Stimulated activated CD4-positive, alpha-beta T cell treated with anti-CD3 and anti-CD28 coated beads, Interleukin-12 subunit alpha, Interleukin-12 subunit beta, amount 100 ng/mL, for 48 hours (primary cell): ENCODE results near the gene SLAMF8.

Experiments used
- DNase-seq, 3 donors: peaks; one replicate each; pipeline ENCODE4 v3.0.0-alpha.2; 2020; ENCODE audit warnings: low read depth in 2 of 3, low spot score in 1 of 3

The SLAMF8 gene

DNA sequence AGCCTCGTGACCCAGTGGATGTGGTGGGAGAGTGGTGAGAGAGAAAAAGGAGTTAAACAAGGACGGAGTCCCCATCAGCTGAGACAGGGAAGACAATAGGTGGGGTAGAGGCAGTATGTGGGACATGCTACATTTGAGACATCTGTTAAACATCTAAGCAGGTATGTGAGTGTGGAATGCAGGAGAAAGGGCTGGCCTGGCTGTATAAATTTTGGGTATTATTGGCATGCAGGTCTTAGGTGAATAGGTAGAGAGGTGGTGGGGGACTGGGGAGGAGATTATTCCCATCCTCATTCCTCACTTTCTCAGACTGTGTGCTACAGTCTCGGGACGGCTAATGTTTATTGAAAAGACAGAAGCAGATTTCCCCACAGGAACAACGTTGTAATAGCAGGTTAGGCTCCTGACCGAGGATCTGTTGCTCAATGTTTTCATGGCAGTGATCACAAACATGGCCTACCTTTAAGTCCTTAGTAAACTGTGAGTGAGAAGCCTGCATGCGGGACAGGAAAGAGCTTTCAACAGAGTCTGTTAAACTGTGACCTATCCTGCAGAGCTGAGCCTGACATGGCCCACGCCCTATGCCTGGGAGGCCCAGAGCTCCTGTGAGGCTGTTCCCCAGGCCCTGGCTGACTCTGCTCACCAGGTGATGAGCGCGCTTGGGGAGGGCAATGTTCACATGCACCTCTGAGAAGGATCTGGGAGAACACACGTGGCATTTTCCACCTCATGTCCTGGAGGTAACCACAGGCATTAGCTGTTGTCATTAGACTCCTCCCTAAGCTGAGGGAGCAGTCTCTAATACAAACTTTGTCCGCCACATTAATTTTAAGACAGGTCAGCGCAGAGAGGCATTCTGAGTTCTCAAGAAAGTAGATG is 19.3 kb downstream of the SLAMF8 start:
- DNase-seq: no peak

DNA sequence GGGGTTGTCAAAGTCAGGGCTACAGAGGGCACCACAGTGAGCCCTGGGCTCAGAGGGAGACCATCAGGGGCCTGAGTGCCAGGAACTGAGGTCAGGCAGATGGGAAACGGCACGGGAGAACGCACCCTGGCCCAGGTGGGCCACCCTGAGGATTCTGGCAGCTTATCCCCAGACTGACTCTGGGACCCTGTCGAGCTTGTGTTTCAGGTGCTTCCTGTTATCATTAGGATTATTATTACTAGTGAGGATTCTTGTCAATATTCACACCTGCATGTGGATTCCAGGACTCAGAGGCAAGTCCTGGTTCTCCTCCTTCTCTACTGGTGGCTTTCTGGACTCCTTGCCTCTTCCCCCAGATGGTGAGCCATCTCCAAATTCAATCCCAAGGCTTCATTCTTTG is 20.6 kb downstream of the SLAMF8 start:
- DNase-seq: no peak

DNA sequence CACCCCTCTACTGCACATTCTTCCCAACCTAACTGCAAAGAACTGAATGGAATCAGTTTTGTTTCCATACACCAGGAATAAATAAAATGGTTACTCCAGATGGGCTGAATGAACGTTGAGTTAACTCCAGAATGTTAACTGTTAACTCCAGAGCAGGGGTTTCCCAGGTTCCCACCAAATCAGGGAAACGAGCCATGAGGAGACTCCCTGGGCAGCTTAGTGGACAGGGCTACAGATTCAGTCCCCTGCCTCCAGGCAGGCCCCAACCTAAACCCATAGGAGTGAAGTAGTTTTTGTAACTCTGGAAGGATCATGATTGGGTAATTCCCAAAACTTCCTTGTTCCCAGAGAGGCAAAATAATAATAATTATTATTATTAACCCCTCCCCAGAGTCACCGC is 21.7 kb downstream of the SLAMF8 start:
- DNase-seq: no peak

DNA sequence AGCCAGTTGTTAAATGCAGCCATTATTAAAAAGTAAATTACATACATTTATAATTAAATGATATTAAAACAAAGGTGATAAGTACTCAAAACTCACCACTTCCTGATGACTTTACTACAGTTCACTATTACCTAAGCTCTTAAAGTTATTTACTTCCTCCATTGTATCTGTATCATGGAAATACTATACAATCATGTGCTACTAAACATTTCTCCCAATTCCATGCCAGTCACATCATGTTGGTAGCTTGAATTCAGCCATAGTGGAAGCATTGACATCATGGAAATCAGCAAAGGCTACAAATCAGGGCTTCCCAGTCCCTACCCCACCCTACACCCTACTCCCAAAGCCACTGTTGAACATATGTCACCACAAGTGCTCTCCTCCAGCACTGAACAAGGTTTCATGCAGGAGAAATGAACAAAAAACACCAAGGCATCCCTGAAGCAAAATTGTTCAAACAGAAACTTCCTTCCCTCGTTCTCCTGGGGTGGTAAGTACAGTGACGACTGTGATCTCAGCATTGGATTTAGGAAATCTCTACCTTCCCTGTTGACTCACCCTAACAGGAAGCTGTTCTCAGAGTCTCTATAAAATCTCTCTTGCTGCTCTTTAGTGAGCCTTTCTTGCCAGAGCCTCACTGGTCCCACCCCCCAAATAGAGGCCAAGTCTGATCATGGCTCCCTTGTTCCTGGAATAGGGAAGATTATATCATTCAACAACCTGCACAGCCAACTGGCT is 23.1 kb downstream of the SLAMF8 start:
- no peak for DNase-seq

DNA sequence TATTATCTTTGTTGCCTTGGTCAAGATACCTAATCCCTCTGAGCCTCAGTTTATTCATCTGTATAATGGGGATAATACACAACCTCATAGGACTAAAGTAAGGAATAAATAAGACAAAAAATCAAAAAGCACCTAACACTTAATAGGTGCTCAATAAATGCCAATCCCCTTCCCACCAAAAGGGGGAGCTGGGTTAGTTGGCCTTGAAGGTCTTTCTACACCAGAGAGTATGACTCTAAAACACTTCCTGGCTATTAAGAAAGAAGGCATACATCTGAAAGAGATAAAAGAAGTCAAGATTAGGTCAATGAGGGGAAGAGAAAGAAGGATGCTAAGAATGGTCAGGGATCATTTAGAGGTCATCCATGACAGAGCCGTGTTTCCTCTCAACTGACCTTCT is 24.7 kb downstream of the SLAMF8 start:
- no peak for DNase-seq

DNA sequence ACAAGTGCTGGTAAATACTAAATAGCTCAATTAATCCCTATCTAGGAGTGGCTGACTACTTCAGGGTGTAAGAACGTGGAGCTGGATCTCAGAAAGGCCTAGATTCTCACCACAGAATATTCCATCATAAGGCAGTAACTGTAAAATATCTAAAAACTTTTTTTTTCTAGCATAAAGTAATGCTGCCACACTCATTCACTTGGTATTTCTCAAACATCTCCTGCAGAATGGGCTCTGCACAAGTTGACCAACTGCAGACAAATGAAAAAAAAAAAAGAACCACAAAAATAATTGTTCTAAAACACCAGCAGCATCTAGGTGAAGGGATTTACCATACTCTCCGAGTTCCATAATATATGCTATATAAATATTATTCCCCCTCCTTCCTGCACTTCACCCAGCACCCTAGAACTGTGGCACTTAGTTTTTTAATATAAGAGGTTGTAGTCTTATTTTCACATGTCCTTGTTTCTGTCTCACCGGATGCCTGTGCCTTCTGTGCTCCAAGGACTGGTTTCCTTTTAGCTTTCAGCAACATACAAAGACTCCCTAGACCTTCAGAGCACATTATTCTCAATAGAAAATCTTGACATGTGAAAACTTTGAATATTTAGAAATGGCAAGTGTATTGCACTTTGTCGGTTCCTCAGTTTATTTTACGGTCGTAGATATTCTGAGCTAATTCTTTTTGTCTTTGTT is 26.9 kb downstream of the SLAMF8 start:
- DNase-seq: no peak

DNA sequence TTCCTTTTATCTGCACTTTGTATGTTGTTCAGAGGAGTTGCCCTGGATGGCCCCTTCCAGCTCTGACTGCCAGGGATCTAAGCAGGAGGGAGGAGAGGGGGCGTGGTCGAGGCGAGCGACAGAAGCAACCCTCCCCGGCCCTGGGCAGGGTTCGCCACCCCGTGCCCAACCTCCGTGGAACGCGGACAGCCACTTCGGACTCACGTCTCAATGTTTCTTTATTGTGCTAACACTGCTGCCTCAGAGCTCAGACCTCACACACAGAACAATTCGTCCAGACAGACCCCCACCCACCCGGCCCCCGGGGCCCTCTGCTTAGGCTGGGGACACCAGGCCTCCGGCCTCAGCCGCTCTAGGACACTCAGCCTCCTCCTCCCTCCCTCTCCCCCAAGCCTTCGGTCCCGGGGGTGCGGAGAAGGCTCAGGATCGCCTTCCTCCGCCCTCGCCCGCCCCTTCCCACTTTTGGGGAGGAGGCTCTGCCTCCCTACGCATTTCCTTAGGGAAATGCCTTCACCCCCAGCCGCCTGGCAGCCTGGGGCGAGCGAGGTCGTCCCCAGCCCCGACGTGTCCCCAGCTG is 27.5 kb downstream of the SLAMF8 start:
- DNase-seq: peak in 1 of 3 donors; percentile 10

DNA sequence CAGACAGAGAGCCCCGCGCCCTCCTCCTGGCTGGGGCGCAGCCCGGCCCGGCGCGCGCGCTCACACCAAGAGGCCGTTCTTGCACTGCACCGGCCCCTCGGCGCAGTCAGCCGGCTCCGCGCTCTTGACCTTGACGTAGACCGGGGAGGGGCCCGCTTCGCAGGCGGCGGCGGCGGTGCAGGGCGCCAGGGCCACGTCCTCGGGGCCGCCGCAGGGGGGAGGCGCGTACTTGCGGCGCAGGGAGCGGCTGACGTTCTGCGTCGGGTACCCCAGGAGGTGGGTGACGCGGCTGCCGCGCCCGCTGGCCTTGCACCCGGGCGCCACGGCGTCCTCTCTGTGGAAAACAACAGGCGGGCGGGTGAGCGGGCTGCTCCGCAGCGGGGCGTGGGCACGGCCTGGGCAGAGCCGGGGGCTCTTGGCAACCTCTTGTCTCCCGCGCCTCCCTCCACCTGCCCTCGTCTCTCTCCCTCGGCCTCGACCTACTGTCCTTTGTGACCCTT is 28.1 kb downstream of the SLAMF8 start:
- DNase-seq: peak; percentile 52 to 70 (median 61)

DNA sequence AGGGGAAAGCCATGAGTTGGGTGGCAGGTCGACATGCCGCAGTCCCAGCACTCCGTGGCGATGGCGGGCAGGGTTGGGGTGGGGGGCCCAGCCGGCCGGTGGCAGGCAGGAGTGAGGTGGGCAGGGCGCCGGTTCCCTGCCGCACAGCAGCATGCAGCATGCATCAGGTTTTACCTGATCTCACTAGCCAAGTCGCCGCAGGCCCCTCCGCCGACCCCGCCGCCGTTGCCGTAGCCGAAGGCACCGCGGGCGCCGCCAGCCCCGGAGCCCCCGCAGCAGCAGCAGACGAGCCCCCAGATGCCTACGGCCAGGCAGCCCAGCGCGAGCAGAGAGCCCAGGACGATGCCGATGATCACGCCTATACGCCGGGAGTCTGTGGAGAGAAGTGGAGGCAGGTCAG is 29.0 kb downstream of the SLAMF8 start:
- DNase-seq: no peak

DNA sequence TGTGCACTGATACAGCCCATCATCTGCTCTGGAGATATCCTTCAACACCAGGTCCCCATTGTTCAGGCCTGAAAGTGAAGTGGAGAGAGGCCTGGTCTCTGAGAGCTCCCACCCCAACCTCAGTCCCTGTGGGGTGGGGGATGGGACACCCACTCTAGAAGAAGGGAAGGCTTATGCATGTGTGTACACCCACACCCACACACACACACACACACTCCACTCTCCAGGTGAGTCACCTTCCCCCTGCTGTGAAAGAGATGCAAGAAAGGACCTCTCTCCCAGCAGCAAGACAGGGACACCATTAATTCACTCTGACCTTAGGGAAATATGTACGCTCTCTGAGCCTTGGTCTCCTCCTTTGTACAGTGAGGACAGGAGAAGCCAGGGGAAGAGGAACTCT is 29.9 kb downstream of the SLAMF8 start:
- DNase-seq: no peak

DNA sequence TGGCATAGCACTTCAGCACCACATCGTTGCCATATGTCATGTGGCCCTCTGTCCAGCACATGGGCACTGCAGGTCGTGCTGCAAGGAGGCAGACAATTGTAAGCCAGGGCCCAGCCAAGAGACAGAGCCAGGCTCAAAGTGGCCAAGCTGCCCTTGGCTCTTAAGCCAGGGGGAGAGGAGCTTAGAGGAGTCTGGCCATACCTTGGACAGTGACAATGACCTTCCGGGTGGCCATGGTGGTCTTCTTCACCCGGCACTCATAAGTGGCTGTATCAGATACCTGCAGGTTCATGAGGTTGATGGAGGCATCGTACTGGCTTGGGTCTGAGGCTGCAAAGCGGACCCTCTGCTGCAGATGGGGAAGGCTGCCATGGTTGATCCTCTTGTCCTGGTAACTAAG is 31.2 kb downstream of the SLAMF8 start:
- no peak for DNase-seq

DNA sequence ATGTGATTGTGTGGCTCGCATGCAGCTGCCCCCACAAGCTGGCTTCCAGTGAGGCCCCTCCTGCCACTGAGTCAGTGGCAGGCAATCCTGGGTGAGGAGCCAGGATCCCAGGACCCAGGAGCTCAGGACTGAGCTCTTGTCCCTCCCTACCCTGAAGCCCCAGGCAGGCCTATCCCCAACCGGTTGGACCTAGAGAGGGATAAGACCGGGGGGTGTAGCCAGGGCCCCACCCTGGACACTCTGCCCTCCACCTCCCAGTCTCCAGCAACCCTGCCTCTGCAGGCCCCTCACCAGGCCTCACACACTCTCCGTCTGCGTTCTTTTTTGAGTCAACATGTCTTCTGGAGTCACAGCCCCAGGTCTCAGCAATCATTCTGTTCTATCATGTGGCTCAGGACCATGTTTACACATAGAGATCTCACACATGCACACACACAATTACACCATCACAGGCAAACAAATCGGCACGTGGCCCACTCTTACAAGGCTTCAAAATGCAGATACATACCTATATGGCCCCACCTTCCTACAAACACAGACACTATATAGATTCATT is 33.2 kb downstream of the SLAMF8 start:
- DNase-seq: no peak

DNA sequence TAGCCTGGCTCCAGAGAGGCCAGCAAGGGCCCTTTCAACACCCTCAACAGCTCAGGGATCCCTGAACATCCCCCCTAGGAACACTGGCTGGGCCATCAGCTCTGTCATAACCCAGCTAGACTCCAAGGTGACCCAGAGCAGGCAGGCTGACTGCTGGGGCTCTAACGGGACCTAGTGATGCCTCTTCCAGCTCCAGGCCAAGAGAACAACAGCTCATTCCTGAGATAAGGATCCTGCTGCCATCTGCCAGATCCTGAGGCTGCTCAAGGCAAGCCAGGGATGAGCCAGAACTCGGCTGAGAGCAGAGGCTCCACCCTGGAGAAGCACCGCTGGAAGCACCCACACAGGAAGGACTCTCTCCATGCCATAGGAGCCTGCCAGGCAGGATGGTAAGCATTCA is 33.8 kb downstream of the SLAMF8 start:
- DNase-seq: no peak

DNA sequence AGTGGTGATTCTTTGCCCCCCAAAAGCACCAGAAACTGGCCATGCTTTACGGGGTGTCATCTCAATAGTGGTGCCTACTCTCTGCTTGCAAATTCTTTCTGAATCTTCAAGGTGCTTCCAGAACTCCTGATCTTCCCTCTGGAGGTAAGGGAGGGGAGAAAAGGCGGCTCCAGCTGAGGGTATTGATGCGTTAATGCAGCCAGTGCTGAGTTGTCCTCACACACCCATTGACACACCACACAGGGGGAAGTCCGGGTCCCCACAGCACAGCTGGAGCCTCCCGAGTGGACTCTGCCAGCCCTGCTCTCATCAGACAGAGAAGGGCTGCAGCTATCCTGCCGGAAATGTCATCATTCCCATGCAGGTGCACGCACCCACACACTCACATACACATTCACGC is 34.5 kb downstream of the SLAMF8 start:
- no peak for DNase-seq

DNA sequence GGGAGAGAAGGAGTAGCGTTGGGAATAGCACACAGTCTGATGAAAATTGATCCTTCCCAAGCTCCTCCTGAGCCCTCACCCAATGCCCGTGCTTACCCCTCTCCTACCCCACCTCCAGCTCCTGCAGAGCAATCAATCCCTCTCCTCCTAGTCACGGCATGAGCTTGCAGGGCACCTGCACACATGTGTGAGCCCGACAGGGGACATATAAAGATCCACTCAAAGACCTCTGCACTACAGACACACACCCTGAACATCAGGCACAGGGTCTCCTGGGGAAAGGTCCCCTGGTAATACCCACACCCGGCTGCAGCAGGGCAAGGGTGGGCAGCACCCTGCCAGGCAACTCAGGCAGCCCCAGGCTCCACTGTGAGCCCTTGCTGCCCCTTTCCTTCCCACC is 35.4 kb downstream of the SLAMF8 start:
- DNase-seq: no peak

DNA sequence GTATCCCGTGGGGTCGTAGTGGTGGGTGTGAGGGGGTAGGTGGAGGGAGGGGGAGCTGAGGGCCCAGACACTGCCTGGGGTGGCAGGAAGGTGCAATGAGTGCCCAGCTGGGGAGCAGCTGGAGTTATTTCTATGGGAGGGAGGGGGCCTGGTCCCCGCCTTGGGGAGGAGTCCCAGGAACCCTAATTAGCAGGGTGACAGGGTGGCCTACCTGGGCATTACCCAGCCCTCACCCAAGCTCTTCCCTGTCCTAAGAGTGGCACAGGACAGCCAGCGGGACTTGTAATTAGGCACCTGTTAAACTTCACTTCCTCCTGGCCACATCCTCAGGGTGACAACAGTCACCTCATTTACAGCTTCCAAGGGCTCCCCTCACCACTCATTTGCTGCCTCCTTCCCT is 35.9 kb downstream of the SLAMF8 start, which contains the start of gene VSIG8:
TSS of gene VSIG8 (minus strand) at position 101 of the 400 bp plus-strand sequence. CDS start 136 bp downstream, outside the sequence.
- DNase-seq: no peak

DNA sequence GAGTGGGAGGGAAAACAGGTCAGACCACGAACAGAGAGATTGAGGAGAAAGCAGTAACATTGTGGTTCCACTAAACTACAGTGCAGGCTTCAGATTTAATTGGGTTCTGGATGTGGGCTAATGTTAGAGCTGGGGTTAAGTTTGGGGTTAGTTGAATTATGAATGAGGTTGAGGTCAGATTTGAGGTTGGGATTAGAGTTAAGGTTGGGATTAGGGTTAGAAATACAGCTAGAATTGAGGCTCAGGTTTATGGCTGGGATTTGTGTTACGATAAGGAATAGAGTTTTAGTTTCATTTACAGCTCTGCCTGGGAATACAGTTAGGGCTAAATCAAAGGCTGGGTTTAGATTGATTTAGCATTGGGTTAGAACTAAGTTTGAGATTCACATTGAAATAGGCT is 37.6 kb downstream of the SLAMF8 start:
- no peak for DNase-seq

DNA sequence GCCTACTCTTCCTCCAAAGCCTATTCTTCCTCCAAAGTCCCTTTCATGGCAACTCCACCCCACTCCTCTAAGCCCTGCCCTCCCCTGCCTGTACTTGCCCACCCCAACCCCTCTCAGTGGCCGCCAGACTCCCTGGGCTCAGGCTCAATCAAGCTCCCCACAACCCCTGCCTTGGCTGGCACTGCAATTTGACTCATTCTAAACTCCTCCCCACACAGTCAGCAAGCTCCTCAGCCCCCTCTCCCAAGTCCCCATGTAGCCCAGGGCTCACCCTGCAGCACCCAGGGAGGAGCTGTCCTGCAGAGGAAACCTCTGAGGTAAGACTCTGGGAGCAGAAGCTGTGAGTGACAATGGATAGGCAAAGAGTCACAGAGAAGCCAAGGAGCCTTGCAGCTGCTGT is 39.4 kb downstream of the SLAMF8 start:
- DNase-seq: no peak

DNA sequence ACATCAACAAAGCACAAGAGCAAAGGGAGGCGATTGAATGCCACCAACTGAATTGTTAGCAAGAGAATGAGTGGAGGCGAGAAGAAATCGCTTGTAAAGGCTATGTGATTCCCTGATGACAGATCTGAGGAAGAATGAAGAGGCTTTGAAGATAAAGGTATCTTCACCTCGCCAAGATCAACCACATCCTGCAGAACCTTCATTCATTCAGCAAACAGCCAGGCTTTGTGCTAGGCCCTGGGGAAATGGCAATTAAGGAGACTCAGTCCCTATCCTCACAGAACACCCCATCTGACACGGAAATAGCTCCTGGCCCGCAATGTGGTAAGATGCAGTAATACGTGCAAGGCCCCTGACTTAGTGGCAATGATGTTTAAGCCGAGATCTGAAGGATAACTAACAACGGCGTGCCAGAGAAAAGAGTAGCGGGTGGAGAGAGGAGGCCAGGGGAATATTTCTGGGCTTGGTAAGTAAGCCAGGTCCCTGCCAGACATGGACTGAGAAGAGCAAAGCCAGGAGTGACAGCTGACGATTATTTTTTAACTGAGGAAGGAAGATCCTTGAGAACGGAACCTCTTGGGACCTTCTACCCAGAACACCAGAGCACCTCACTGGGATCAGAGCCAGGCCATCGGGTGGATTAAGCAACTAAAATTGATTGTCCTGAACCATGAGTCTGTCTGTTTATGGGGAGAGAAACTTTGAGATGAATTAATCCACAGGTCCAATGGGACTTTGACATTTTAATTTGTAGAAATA is 40.4 kb downstream of the SLAMF8 start:
- no peak for DNase-seq

DNA sequence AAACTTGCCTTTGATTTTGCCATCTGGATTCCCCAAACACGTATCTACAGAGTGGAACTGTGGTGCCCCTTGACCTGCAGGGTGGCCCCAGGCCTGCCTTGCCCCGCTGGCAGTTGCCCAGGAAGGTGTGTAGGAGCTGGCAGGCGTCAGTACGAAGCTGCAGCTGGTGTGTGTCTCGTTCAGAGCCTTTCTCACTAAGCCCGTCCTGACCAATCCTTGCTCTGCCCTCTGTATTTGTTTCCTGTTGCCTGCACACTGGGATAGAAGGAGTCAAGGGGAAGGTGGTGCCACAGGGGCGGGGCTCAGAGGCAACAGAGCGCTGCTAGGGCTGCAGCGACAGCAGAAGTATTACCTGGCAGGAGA is 41.0 kb downstream of the SLAMF8 start:
- DNase-seq: no peak
